HepG2 (cell line): ENCODE data around the gene NOL4L. TPM values are rescaled to one million over a fixed set of nuclear protein-coding genes. Genes with fewer than 3 reads are reported as not detected.

ENCODE experiments used
- CC2D1A ChIP-seq: sonication (generic); formaldehyde crosslinking; IDR thresholded peaks from 2 replicates; pipeline ENCODE4 v1.8.1; 2023; ENCODE audit warnings: mild to moderate bottlenecking, missing genetic modification reagents
- FOXK2 ChIP-seq: fragments of 450-650 bp; IDR thresholded peaks from 2 replicates; pipeline ENCODE4 v1.6.1; 2016
- HDAC1 ChIP-seq: sonication (generic); formaldehyde crosslinking; IDR thresholded peaks from 2 replicates; pipeline ENCODE4 v1.5.1; 2020; ENCODE audit warnings: mild to moderate bottlenecking, missing genetic modification reagents
- HDAC2 ChIP-seq: sonication (generic); formaldehyde crosslinking; IDR thresholded peaks from 2 replicates; pipeline ENCODE4 v1.4.0; 2020; ENCODE audit warnings: missing genetic modification reagents
- HNF4G ChIP-seq, 2 experiments: sonication (generic) in 1 of 2; formaldehyde crosslinking in 1 of 2; IDR thresholded peaks; 2 replicates each; pipeline versions ENCODE4 v1.4.0 to v1.6.1; 2011 to 2020; ENCODE audit warnings: borderline replicate concordance in 2 of 2, low read depth in 2 of 2, mild to moderate bottlenecking in 2 of 2, low read length in 1 of 2, missing genetic modification reagents in 1 of 2, moderate library complexity in 1 of 2
- HOXA3 ChIP-seq: sonication (generic); formaldehyde crosslinking; IDR thresholded peaks from 2 replicates; pipeline ENCODE4 v1.5.0; 2020; ENCODE audit warnings: missing genetic modification reagents
- KAT7 ChIP-seq: IDR thresholded peaks from 2 replicates; pipeline ENCODE4 v1.6.1; 2018; ENCODE audit warnings: borderline replicate concordance, missing compliant biosample characterization
- KDM1A ChIP-seq: IDR thresholded peaks from 2 replicates; pipeline ENCODE4 v1.6.1; 2016; ENCODE audit warnings: missing compliant biosample characterization
- KDM3A ChIP-seq: IDR thresholded peaks from 2 replicates; pipeline ENCODE4 v1.6.1; 2018; ENCODE audit warnings: low read depth, missing compliant biosample characterization
- RBM39 ChIP-seq: fragments of 200-400 bp; formaldehyde crosslinking; IDR thresholded peaks from one replicate; pipeline ENCODE4 v1.6.1; 2018; ENCODE audit warnings: antibody characterized with exemption, mild to moderate bottlenecking, low read depth, low read length; ENCODE audit not compliant: poor library complexity, severe bottlenecking
- SETDB1 ChIP-seq: sonication (generic); formaldehyde crosslinking; IDR thresholded peaks from 2 replicates; pipeline ENCODE4 v1.5.1; 2020; ENCODE audit warnings: missing genetic modification reagents, mild to moderate bottlenecking, borderline replicate concordance
- ZNF224 ChIP-seq: sonication (generic); formaldehyde crosslinking; IDR thresholded peaks from 2 replicates; pipeline ENCODE4 v1.5.0; 2020; ENCODE audit warnings: mild to moderate bottlenecking, missing genetic modification reagents
- ZNF235 ChIP-seq: sonication (generic); formaldehyde crosslinking; IDR thresholded peaks from 2 replicates; pipeline ENCODE4 v1.8.1; 2023; ENCODE audit warnings: mild to moderate bottlenecking, missing genetic modification reagents, borderline replicate concordance
- ZNF350 ChIP-seq: sonication (generic); formaldehyde crosslinking; IDR thresholded peaks from 2 replicates; pipeline ENCODE4 v1.4.0; 2020; ENCODE audit warnings: mild to moderate bottlenecking, low read depth, missing genetic modification reagents, borderline replicate concordance
- ZNF367 ChIP-seq: sonication (generic); formaldehyde crosslinking; IDR thresholded peaks from 2 replicates; pipeline ENCODE4 v1.4.0; 2020; ENCODE audit warnings: missing genetic modification reagents, borderline replicate concordance
- ZNF652 ChIP-seq: IDR thresholded peaks from 2 replicates; pipeline ENCODE4 v1.6.1; 2016; ENCODE audit warnings: low read depth, borderline replicate concordance
- ZNF891 ChIP-seq: sonication (generic); formaldehyde crosslinking; IDR thresholded peaks from 2 replicates; pipeline ENCODE4 v1.5.0; 2020; ENCODE audit warnings: mild to moderate bottlenecking, missing genetic modification reagents
- polyA plus RNA-seq, 8 experiments: library from polyadenylated mRNA; depleted of rRNA in 3 of 8; stranded (reverse) in 7 of 8; unstranded in 1 of 8; fragments of >200 nt; fragmentation: Illumina TruSeq in 4 of 8; extraction: Trizol in 4 of 8; gene quantifications; 2 replicates each; pipeline versions ENCODE4 v1.2.1 to v1.2.3, GENCODE V29; 2011 to 2016; ENCODE audit warnings: low read depth in 4 of 8, missing spikeins in 1 of 8, mixed read lengths in 1 of 8; ENCODE audit not compliant: insufficient read depth in 1 of 8
- total RNA-seq, 5 experiments: library from RNA; depleted of rRNA; stranded (reverse); fragments of >200 nt; fragmentation: Illumina TruSeq; extraction: Trizol; gene quantifications; 2 replicates each; pipeline ENCODE4 v1.2.3, GENCODE V29; 2016; ENCODE audit warnings: low read depth in 1 of 5
- TF ChIP-seq, protein P1 (sequence below): IDR thresholded peaks from 2 replicates; pipeline ENCODE4 v1.6.1; 2012; ENCODE audit warnings: low read length, improper control_type of control experiment
- TF ChIP-seq, protein P2 (sequence below): sonication (generic); formaldehyde crosslinking; IDR thresholded peaks from 2 replicates; pipeline ENCODE4 v1.4.0; 2020; ENCODE audit warnings: missing genetic modification reagents, borderline replicate concordance
- TF ChIP-seq, protein P3 (sequence below): IDR thresholded peaks from 2 replicates; pipeline ENCODE4 v1.6.1; 2016; ENCODE audit warnings: mild to moderate bottlenecking

Gene NOL4L
- total and polyA plus RNA-seq, 2 of the 13 experiments (the other 11 are each of a cell fraction or from before 2014, with no cell fraction given), result 16.6 to 35.4 TPM

DNA sequence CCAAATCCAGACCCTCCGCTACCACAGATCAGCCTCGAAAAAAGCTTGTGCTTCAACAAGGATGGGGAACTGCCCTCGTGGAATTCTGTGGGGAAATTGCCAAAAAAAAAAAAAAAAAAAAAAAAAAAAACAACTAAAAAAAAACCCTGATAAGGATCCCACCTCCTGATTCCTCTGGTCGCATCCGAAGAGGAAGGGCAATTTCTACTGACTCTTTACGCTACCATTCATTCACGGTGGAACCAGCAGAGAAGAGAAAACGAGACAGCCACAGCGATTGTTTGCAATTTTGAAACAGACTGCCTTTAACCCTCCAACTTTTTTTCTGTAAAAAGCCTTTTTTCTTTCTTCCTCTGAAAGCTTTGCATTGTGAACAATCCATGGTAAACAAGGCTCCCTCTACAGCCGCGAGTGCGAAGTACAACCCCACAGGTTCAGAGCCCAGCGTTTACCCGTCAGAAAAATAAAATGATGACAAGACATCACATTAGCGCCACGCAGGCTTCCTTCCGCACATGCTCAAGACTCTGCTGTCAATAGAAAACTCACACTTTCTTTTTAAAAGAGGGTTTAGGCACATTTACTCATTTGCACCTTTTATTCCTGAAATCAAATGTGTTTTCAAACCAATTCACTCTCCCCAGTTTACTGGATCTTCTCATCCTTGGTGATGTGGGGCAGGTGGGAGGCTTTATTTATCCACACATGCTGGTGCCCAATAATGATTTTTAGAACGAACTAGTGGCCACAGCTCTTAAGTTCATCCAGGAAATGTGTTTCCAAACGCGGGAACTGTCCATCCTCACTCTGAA is 100.0 kb downstream of the NOL4L start (continued):
- TF ChIP-seq, protein P1, sequence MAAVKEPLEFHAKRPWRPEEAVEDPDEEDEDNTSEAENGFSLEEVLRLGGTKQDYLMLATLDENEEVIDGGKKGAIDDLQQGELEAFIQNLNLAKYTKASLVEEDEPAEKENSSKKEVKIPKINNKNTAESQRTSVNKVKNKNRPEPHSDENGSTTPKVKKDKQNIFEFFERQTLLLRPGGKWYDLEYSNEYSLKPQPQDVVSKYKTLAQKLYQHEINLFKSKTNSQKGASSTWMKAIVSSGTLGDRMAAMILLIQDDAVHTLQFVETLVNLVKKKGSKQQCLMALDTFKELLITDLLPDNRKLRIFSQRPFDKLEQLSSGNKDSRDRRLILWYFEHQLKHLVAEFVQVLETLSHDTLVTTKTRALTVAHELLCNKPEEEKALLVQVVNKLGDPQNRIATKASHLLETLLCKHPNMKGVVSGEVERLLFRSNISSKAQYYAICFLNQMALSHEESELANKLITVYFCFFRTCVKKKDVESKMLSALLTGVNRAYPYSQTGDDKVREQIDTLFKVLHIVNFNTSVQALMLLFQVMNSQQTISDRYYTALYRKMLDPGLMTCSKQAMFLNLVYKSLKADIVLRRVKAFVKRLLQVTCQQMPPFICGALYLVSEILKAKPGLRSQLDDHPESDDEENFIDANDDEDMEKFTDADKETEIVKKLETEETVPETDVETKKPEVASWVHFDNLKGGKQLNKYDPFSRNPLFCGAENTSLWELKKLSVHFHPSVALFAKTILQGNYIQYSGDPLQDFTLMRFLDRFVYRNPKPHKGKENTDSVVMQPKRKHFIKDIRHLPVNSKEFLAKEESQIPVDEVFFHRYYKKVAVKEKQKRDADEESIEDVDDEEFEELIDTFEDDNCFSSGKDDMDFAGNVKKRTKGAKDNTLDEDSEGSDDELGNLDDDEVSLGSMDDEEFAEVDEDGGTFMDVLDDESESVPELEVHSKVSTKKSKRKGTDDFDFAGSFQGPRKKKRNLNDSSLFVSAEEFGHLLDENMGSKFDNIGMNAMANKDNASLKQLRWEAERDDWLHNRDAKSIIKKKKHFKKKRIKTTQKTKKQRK, result no peak
- TF ChIP-seq HDAC1 (CRISPR knock-in tag) (peak; percentile 16; the same call in 1 of the 2 replicates), KAT7 (CRISPR knock-in tag) (no peak; the same call in 1 of the 2 replicates), SETDB1 (CRISPR knock-in tag) (no peak), RBM39 (no peak), ZNF350 (CRISPR knock-in tag) (no peak), ZNF367 (CRISPR knock-in tag) (no peak), HNF4G (IDR thresholded peaks at IDR 0.05; ENCODE audit: borderline replicate concordance, low read depth, low read length) (peak; percentile 18; the same call in 1 of the 2 replicates), HNF4G (CRISPR knock-in tag; IDR thresholded peaks at IDR 0.05; ENCODE audit: borderline replicate concordance, low read depth) (peak; percentile 34; the same call in 1 of the 2 replicates), CC2D1A (CRISPR knock-in tag) (peak; percentile 94; the same call in 1 of the 2 replicates), HDAC2 (CRISPR knock-in tag) (peak; percentile 53; the same call in 1 of the 2 replicates), ZNF652 (peak; percentile 65; the same call in 1 of the 2 replicates), FOXK2 (peak; percentile 86; the same call in 1 of the 2 replicates), ZNF235 (CRISPR knock-in tag) (no peak), ZNF891 (CRISPR knock-in tag) (no peak; the same call in 1 of the 2 replicates), HOXA3 (CRISPR knock-in tag) (0 out of 2 replicates have a peak, but pooled peaks have one; percentile 3), KDM3A (no peak), ZNF224 (no peak), KDM1A (no peak)
- TF ChIP-seq, protein P2, sequence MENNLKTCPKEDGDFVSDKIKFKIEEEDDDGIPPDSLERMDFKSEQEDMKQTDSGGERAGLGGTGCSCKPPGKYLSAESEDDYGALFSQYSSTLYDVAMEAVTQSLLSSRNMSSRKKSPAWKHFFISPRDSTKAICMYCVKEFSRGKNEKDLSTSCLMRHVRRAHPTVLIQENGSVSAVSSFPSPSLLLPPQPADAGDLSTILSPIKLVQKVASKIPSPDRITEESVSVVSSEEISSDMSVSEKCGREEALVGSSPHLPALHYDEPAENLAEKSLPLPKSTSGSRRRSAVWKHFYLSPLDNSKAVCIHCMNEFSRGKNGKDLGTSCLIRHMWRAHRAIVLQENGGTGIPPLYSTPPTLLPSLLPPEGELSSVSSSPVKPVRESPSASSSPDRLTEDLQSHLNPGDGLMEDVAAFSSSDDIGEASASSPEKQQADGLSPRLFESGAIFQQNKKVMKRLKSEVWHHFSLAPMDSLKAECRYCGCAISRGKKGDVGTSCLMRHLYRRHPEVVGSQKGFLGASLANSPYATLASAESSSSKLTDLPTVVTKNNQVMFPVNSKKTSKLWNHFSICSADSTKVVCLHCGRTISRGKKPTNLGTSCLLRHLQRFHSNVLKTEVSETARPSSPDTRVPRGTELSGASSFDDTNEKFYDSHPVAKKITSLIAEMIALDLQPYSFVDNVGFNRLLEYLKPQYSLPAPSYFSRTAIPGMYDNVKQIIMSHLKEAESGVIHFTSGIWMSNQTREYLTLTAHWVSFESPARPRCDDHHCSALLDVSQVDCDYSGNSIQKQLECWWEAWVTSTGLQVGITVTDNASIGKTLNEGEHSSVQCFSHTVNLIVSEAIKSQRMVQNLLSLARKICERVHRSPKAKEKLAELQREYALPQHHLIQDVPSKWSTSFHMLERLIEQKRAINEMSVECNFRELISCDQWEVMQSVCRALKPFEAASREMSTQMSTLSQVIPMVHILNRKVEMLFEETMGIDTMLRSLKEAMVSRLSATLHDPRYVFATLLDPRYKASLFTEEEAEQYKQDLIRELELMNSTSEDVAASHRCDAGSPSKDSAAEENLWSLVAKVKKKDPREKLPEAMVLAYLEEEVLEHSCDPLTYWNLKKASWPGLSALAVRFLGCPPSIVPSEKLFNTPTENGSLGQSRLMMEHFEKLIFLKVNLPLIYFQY, result peak; percentile 71; the same call in 1 of the 2 replicates
- TF ChIP-seq, protein P3, sequence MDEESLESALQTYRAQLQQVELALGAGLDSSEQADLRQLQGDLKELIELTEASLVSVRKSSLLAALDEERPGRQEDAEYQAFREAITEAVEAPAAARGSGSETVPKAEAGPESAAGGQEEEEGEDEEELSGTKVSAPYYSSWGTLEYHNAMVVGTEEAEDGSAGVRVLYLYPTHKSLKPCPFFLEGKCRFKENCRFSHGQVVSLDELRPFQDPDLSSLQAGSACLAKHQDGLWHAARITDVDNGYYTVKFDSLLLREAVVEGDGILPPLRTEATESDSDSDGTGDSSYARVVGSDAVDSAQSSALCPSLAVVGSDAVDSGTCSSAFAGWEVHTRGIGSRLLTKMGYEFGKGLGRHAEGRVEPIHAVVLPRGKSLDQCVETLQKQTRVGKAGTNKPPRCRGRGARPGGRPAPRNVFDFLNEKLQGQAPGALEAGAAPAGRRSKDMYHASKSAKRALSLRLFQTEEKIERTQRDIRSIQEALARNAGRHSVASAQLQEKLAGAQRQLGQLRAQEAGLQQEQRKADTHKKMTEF, result 0 out of 2 replicates have a peak, but pooled peaks have one; percentile 43
